Measurements from ENCODE around the gene MAS1L. TPM values are rescaled to one million over a fixed set of nuclear protein-coding genes. Genes with fewer than 3 reads are reported as not detected.

The MAS1L gene
- polyA plus RNA-seq, 1 donor from 2014 or later, result not detected

- Histone ChIP-seq H3K9ac (ENCODE audit: low read length) (no peak overlapping the region), H3F3A (ENCODE audit: insufficient read depth, low read length, poor library complexity, severe bottlenecking) (no peaks in the 10 kb centered on the region), H3K9me3 (ENCODE audit: low read length) (no peaks in the 10 kb centered on the region), H4K20me1 (ENCODE audit: insufficient read depth) (no peaks in the 10 kb centered on the region), H2AFZ (ENCODE audit: low read depth, low read length) (no peak overlapping the region), H3K79me2 (replicated peaks; ENCODE audit: insufficient read depth, low read length) (no peaks in the 10 kb centered on the region), H3K27ac (ENCODE audit: low read length) (no peak overlapping the region), H3K36me3 (ENCODE audit: insufficient read depth, low read length) (no peaks in the 10 kb centered on the region), H3K27me3 (ENCODE audit: insufficient read depth, low read depth, low read length) (no peaks in the 10 kb centered on the region), H3K4me3 (ENCODE audit: low read length) (no peak overlapping the region), H3K4me2 (ENCODE audit: low read length) (no peak overlapping the region), H3K9me2 (ENCODE audit: insufficient read depth, low read length) (no peaks in the 10 kb centered on the region)
- TF ChIP-seq RAD21 (conservative IDR thresholded peaks at IDR 0.05), result no peak
- no peak for TF ChIP-seq MXI1 (conservative IDR thresholded peaks at IDR 0.05; ENCODE audit: poor library complexity, severe bottlenecking)
- no peak for TF ChIP-seq EP300 (conservative IDR thresholded peaks at IDR 0.05; ENCODE audit: poor library complexity, severe bottlenecking)
- TF ChIP-seq, protein P1, sequence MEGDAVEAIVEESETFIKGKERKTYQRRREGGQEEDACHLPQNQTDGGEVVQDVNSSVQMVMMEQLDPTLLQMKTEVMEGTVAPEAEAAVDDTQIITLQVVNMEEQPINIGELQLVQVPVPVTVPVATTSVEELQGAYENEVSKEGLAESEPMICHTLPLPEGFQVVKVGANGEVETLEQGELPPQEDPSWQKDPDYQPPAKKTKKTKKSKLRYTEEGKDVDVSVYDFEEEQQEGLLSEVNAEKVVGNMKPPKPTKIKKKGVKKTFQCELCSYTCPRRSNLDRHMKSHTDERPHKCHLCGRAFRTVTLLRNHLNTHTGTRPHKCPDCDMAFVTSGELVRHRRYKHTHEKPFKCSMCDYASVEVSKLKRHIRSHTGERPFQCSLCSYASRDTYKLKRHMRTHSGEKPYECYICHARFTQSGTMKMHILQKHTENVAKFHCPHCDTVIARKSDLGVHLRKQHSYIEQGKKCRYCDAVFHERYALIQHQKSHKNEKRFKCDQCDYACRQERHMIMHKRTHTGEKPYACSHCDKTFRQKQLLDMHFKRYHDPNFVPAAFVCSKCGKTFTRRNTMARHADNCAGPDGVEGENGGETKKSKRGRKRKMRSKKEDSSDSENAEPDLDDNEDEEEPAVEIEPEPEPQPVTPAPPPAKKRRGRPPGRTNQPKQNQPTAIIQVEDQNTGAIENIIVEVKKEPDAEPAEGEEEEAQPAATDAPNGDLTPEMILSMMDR (IDR thresholded peaks at IDR 0.05; ENCODE audit: poor library complexity, severe bottlenecking), result no peak
- TF ChIP-seq REST (IDR thresholded peaks at IDR 0.05; ENCODE audit: borderline replicate concordance), result no peak
- no peak for TF ChIP-seq POLR2AphosphoS5 (IDR thresholded peaks at IDR 0.05)
- no peak for TF ChIP-seq EZH2 (IDR thresholded peaks at IDR 0.05; ENCODE audit: borderline replicate concordance, insufficient read depth, low read length, poor library complexity, severe bottlenecking)
- no peak for TF ChIP-seq TAF1 (IDR thresholded peaks at IDR 0.05; ENCODE audit: low read depth)
- no peak for TF ChIP-seq SMC3 (conservative IDR thresholded peaks at IDR 0.05; ENCODE audit: poor library complexity)
Measured at GRCh38 chr6:29491574-29491973, 3.8 kb upstream of the MAS1L start.

DNA sequence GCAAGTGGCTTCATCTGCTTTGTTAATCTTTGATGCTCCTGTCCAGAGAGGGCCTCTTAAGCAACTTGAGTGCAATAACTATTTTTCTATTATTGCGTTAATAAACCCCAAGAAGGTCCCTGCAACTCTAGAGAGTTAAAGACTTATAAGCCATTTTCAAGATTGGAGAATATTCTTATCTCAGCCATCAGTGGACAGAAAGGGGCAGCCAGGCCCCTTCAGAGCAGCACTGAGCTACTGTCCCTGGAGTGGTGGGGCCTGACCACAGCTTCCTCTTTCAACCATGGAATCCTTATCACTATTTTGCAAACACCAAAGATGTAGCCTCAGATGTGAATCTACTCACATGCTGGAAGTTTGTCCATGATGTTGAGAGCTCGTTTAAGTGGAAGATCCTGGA is 2.8 kb upstream of the MAS1L start:
- H3K36me3 ChIP-seq (ENCODE audit: insufficient read depth, low read length), result no peaks in the 10 kb centered on the region
- no peak for TF ChIP-seq SMC3 (conservative IDR thresholded peaks at IDR 0.05; ENCODE audit: poor library complexity)
- TF ChIP-seq MXI1 (conservative IDR thresholded peaks at IDR 0.05; ENCODE audit: poor library complexity, severe bottlenecking), result no peak
- TF ChIP-seq REST (IDR thresholded peaks at IDR 0.05; ENCODE audit: borderline replicate concordance), result no peak
- no peak for TF ChIP-seq RAD21 (conservative IDR thresholded peaks at IDR 0.05)
- TF ChIP-seq TAF1 (IDR thresholded peaks at IDR 0.05; ENCODE audit: low read depth), result no peak
- no peak for TF ChIP-seq EZH2 (IDR thresholded peaks at IDR 0.05; ENCODE audit: borderline replicate concordance, insufficient read depth, low read length, poor library complexity, severe bottlenecking)
- no peak for TF ChIP-seq POLR2AphosphoS5 (IDR thresholded peaks at IDR 0.05)
- TF ChIP-seq, protein P1 (IDR thresholded peaks at IDR 0.05; ENCODE audit: poor library complexity, severe bottlenecking), result no peak
- TF ChIP-seq EP300 (conservative IDR thresholded peaks at IDR 0.05; ENCODE audit: poor library complexity, severe bottlenecking), result no peak
- no peak overlapping the region for H2AFZ ChIP-seq (ENCODE audit: low read depth, low read length)
- H3K4me2 ChIP-seq (ENCODE audit: low read length), result no peak overlapping the region
- no peaks in the 10 kb centered on the region for H3K79me2 ChIP-seq (replicated peaks; ENCODE audit: insufficient read depth, low read length)
- no peaks in the 10 kb centered on the region for H3K9me3 ChIP-seq (ENCODE audit: low read length)
- no peak overlapping the region for H3K4me3 ChIP-seq (ENCODE audit: low read length)
- no peaks in the 10 kb centered on the region for H3F3A ChIP-seq (ENCODE audit: insufficient read depth, low read length, poor library complexity, severe bottlenecking)
- no peaks in the 10 kb centered on the region for H3K27me3 ChIP-seq (ENCODE audit: insufficient read depth, low read depth, low read length)
- no peaks in the 10 kb centered on the region for H3K9me2 ChIP-seq (ENCODE audit: insufficient read depth, low read length)
- no peak overlapping the region for H3K27ac ChIP-seq (ENCODE audit: low read length)
- H4K20me1 ChIP-seq (ENCODE audit: insufficient read depth), result no peaks in the 10 kb centered on the region
- H3K9ac ChIP-seq (ENCODE audit: low read length), result no peak overlapping the region

All from neural cell (in vitro differentiated cells).